ENCODE data around the gene DPM2.
A peak's percentile ranks its signal among the peaks of the same experiment; 100 is the strongest.

DPM2 gene

DNA sequence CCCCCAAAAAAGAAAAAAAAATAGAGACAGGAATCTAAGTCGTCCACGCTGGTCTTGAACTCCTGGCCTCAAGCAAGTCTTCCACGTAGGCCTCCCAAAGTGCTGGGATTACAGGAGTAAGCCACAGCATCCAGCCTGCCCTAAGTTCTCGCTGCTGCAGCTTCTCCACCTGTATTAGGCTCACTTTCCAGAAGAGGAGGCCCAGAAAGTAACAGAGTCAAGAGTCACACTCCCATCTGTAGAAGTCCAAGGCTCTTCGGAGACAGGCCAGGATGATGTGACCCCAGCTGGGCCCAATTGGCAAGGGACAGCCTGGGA is 41.3 kb upstream of the DPM2 start:
- H3K4me3 ChIP-seq (ENCODE audit: insufficient read depth, low read length, poor library complexity, severe bottlenecking): peak overlapping the region; percentile 95
- H3K4me2 ChIP-seq (ENCODE audit: low read depth, low read length, poor library complexity, severe bottlenecking): peak overlapping the region; percentile 92
- H2AFZ ChIP-seq (ENCODE audit: low read depth, low read length, severe bottlenecking): no peak overlapping the region
- peaks cover 72% of the 10 kb centered on the region for H3F3A ChIP-seq (ENCODE audit: insufficient read depth)
- H3K27ac ChIP-seq (ENCODE audit: low read depth, low read length): peak overlapping the region; percentile 97
- H3K9ac ChIP-seq (ENCODE audit: low read length): peak overlapping the region; percentile 93
- no peak for TF ChIP-seq EZH2phosphoT487 (conservative IDR thresholded peaks at IDR 0.05; ENCODE audit: low read length)
- TF ChIP-seq, protein P1, sequence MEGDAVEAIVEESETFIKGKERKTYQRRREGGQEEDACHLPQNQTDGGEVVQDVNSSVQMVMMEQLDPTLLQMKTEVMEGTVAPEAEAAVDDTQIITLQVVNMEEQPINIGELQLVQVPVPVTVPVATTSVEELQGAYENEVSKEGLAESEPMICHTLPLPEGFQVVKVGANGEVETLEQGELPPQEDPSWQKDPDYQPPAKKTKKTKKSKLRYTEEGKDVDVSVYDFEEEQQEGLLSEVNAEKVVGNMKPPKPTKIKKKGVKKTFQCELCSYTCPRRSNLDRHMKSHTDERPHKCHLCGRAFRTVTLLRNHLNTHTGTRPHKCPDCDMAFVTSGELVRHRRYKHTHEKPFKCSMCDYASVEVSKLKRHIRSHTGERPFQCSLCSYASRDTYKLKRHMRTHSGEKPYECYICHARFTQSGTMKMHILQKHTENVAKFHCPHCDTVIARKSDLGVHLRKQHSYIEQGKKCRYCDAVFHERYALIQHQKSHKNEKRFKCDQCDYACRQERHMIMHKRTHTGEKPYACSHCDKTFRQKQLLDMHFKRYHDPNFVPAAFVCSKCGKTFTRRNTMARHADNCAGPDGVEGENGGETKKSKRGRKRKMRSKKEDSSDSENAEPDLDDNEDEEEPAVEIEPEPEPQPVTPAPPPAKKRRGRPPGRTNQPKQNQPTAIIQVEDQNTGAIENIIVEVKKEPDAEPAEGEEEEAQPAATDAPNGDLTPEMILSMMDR (IDR thresholded peaks at IDR 0.05; ENCODE audit: insufficient read depth, low read length, poor library complexity, severe bottlenecking): no peak
- no peaks in the 10 kb centered on the region for H3K27me3 ChIP-seq (ENCODE audit: low read length)
- peaks cover 10% of the 10 kb centered on the region; the same call in 1 of the 2 replicates for H3K36me3 ChIP-seq (ENCODE audit: low read length)
- no peaks in the 10 kb centered on the region for H3K9me2 ChIP-seq (replicated peaks; ENCODE audit: insufficient read depth, low read length)
- no peaks in the 10 kb centered on the region; the same call in 1 of the 2 replicates for H4K20me1 ChIP-seq (ENCODE audit: low read depth, low read length)
- peaks cover 68% of the 10 kb centered on the region for H3K79me2 ChIP-seq (ENCODE audit: insufficient read depth, low read length)
- no peaks in the 10 kb centered on the region for H3K9me3 ChIP-seq (ENCODE audit: insufficient read depth, low read length)

DNA sequence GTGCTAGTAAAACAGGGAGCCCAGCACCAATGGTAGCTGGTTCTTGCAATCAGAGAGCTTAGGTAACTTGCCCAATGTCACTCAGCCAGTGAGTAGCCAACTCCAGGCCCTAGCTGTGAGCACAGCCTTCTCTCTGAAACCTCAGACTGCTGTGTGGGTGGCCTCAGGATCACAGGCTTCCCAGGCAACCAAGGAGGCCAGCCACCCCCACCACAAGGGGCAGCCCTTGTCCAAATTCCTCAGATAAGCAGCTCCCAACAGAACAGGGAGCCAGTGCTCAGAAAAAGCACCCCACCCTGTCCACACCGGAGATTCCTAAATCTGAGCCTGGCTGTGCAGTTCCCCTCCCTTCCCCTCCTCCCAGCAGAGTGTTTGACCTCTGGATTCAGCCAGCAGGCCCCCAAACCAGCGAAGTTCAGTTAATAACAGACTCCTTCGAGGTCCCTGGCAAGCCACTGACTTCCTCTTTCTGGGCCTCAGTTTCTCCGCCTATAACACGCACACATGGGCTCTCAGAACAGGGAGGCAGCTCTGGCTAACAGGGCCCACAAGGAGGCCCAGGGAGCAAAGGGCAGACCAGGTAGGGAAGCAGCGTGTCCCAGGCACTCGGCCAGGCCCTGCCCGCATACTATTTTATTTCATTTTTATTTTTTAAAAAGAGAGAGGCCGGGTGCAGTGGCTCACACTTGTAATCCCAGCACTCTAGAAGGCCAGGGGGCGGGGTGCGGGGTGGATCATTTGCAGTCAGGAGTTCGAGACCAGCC is 40.4 kb upstream of the DPM2 start:
- H3K27me3 ChIP-seq (ENCODE audit: low read length): no peaks in the 10 kb centered on the region
- H3K9me2 ChIP-seq (replicated peaks; ENCODE audit: insufficient read depth, low read length): no peaks in the 10 kb centered on the region
- H3K79me2 ChIP-seq (ENCODE audit: insufficient read depth, low read length): peaks cover 77% of the 10 kb centered on the region
- H3K36me3 ChIP-seq (ENCODE audit: low read length): peaks cover 10% of the 10 kb centered on the region; the same call in 1 of the 2 replicates
- peak overlapping the region; percentile 97 for H3K27ac ChIP-seq (ENCODE audit: low read depth, low read length)
- H3K4me2 ChIP-seq (ENCODE audit: low read depth, low read length, poor library complexity, severe bottlenecking): peak overlapping the region; percentile 92
- H3K4me3 ChIP-seq (ENCODE audit: insufficient read depth, low read length, poor library complexity, severe bottlenecking): peak overlapping the region; percentile 95
- H4K20me1 ChIP-seq (ENCODE audit: low read depth, low read length): no peaks in the 10 kb centered on the region; the same call in 1 of the 2 replicates
- H3K9ac ChIP-seq (ENCODE audit: low read length): peak overlapping the region; percentile 93
- TF ChIP-seq EZH2phosphoT487 (conservative IDR thresholded peaks at IDR 0.05; ENCODE audit: low read length): no peak
- TF ChIP-seq, protein P1 (IDR thresholded peaks at IDR 0.05; ENCODE audit: insufficient read depth, low read length, poor library complexity, severe bottlenecking): no peak
- H3K9me3 ChIP-seq (ENCODE audit: insufficient read depth, low read length): no peaks in the 10 kb centered on the region
- no peak overlapping the region for H2AFZ ChIP-seq (ENCODE audit: low read depth, low read length, severe bottlenecking)
- peaks cover 74% of the 10 kb centered on the region for H3F3A ChIP-seq (ENCODE audit: insufficient read depth)

DNA sequence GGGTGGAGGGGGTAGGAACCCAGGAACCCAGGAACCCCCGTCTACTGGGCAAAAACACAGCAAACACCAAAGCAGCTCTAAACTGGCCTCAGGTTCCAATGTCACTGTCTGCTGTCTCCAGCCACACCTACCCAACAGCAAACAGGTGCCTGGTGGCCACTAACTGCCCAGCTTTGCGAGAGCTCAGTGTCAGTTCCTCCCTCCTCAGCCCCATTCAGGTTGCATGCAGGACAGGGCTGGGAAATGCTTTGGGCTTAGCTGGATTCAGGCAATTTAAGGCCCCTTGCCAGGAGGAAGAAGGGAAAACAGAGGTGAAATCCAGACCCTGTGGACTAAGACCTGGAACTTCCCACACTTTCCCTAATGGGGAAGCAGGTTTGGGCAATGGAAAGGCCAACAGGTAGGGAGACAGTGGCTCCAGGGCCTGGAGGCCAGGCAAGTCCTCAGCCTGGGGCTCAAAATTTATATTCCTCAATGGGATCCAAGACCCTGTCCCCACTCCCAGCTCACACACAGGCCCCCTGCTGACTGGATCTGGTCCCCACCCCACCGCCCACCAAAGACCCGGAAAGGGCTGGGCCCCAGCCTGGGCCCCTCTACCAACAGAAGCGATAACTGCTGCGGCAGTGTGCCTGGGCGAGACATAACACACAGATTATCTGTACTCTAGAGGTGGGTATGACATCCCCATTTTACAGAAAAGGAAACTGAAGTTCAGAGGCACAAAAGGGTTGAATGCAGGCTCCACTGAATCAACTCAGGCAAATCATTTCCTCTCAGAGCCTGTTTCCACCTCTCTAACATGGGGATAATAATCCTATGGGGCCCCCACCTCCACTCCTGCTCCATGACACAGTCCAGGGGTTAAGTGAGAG is 39.6 kb upstream of the DPM2 start:
- H4K20me1 ChIP-seq (ENCODE audit: low read depth, low read length): no peaks in the 10 kb centered on the region; the same call in 1 of the 2 replicates
- H3K9ac ChIP-seq (ENCODE audit: low read length): peak overlapping the region; percentile 93
- no peaks in the 10 kb centered on the region for H3K9me2 ChIP-seq (replicated peaks; ENCODE audit: insufficient read depth, low read length)
- H3F3A ChIP-seq (ENCODE audit: insufficient read depth): peaks cover 74% of the 10 kb centered on the region
- H3K4me2 ChIP-seq (ENCODE audit: low read depth, low read length, poor library complexity, severe bottlenecking): peak overlapping the region; percentile 92
- no peaks in the 10 kb centered on the region for H3K27me3 ChIP-seq (ENCODE audit: low read length)
- peaks cover 80% of the 10 kb centered on the region for H3K79me2 ChIP-seq (ENCODE audit: insufficient read depth, low read length)
- no peaks in the 10 kb centered on the region for H3K9me3 ChIP-seq (ENCODE audit: insufficient read depth, low read length)
- peaks cover 10% of the 10 kb centered on the region; the same call in 1 of the 2 replicates for H3K36me3 ChIP-seq (ENCODE audit: low read length)
- peak overlapping the region; percentile 95 for H3K4me3 ChIP-seq (ENCODE audit: insufficient read depth, low read length, poor library complexity, severe bottlenecking)
- H2AFZ ChIP-seq (ENCODE audit: low read depth, low read length, severe bottlenecking): no peak overlapping the region
- peak overlapping the region; percentile 97 for H3K27ac ChIP-seq (ENCODE audit: low read depth, low read length)
- TF ChIP-seq, protein P1 (IDR thresholded peaks at IDR 0.05; ENCODE audit: insufficient read depth, low read length, poor library complexity, severe bottlenecking): no peak
- TF ChIP-seq EZH2phosphoT487 (conservative IDR thresholded peaks at IDR 0.05; ENCODE audit: low read length): no peak
